Trophoblast cell (in vitro differentiated cells and primary cell): Measurements from ENCODE around the gene SLC5A2.
A peak's percentile ranks its signal among the peaks of the same experiment; 100 is the strongest.
"Not testable (repeated sequence)": the region's sequence is repeated elsewhere in the genome, so short reads cannot be mapped to it uniquely, and the experiment has no call there.

Experiments
- DNase-seq, 2 donors: peaks; one replicate each; pipeline ENCODE4 v3.0.0-alpha.2; 2016
- H2AFZ ChIP-seq: 2 replicates; pipeline ENCODE4 v1.6.1; 2013; ENCODE audit warnings: low read length, moderate library complexity, mild to moderate bottlenecking; ENCODE audit not compliant: insufficient read depth, poor library complexity
- H2AK5ac ChIP-seq: 2 replicates; pipeline ENCODE4 v1.6.1; 2013; ENCODE audit warnings: mild to moderate bottlenecking, low read length
- H2BK120ac ChIP-seq: 2 replicates; pipeline ENCODE4 v1.6.1; 2013; ENCODE audit warnings: low read length, mild to moderate bottlenecking, moderate library complexity; ENCODE audit not compliant: insufficient read depth, poor library complexity
- H2BK12ac ChIP-seq: 2 replicates; pipeline ENCODE4 v1.6.1; 2013; ENCODE audit warnings: mild to moderate bottlenecking, low read length, moderate library complexity
- H2BK5ac ChIP-seq: 2 replicates; pipeline ENCODE4 v1.6.1; 2013; ENCODE audit warnings: low read length, low read depth, moderate library complexity, mild to moderate bottlenecking; ENCODE audit not compliant: poor library complexity
- H3K14ac ChIP-seq: 2 replicates; pipeline ENCODE4 v1.6.1; 2013; ENCODE audit warnings: mild to moderate bottlenecking, low read length
- H3K18ac ChIP-seq: 2 replicates; pipeline ENCODE4 v1.6.1; 2013; ENCODE audit warnings: mild to moderate bottlenecking, low read length
- H3K23ac ChIP-seq: 2 replicates; pipeline ENCODE4 v1.6.1; 2013; ENCODE audit warnings: low read length
- H3K27ac ChIP-seq: 2 replicates; pipeline ENCODE4 v1.5.1; 2013; ENCODE audit warnings: low read depth, mild to moderate bottlenecking, inconsistent platforms, low read length, moderate library complexity
- H3K27me3 ChIP-seq: 2 replicates; pipeline ENCODE4 v1.6.1; 2013; ENCODE audit warnings: inconsistent platforms, mild to moderate bottlenecking, low read length, moderate library complexity; ENCODE audit not compliant: insufficient read depth
- H3K36me3 ChIP-seq, 2 experiments: 1 replicate in 1 of 2; 2 replicates in 1 of 2; pipeline ENCODE4 v1.6.1; 2013; ENCODE audit warnings: low read length in 2 of 2, mild to moderate bottlenecking in 2 of 2, moderate library complexity in 1 of 2; ENCODE audit not compliant: insufficient read depth in 2 of 2, control insufficient read depth in 1 of 2
- H3K4ac ChIP-seq: 2 replicates; pipeline ENCODE4 v1.6.1; 2013; ENCODE audit warnings: low read depth, mild to moderate bottlenecking, low read length, moderate library complexity
- H3K4me1 ChIP-seq, 2 experiments: 1 replicate in 1 of 2; 2 replicates in 1 of 2; pipeline ENCODE4 v1.6.1; 2013; ENCODE audit warnings: low read length in 2 of 2, mild to moderate bottlenecking in 2 of 2, moderate library complexity in 1 of 2; ENCODE audit not compliant: insufficient read depth in 2 of 2, control insufficient read depth in 1 of 2
- H3K4me2 ChIP-seq: 2 replicates; pipeline ENCODE4 v1.6.1; 2013; ENCODE audit warnings: inconsistent platforms, mild to moderate bottlenecking, low read length, moderate library complexity
- H3K4me3 ChIP-seq: 2 replicates; pipeline ENCODE4 v1.5.1; 2013; ENCODE audit warnings: mild to moderate bottlenecking, low read depth, low read length, inconsistent platforms
- H3K79me1 ChIP-seq: one replicate; pipeline ENCODE4 v1.6.1; 2013; ENCODE audit warnings: low read length
- H3K79me2 ChIP-seq: 2 replicates; pipeline ENCODE4 v1.6.1; 2013; ENCODE audit warnings: low read length, mild to moderate bottlenecking; ENCODE audit not compliant: control insufficient read depth, insufficient read depth, poor library complexity
- H3K9ac ChIP-seq: 2 replicates; pipeline ENCODE4 v1.6.1; 2013; ENCODE audit warnings: mild to moderate bottlenecking, low read length
- H3K9me3 ChIP-seq: 2 replicates; pipeline ENCODE4 v1.6.1; 2013; ENCODE audit warnings: low read depth, mild to moderate bottlenecking, control low read depth, inconsistent platforms, low read length; ENCODE audit not compliant: insufficient read depth
- H4K12ac ChIP-seq: 2 replicates; pipeline ENCODE4 v1.6.1; 2013; ENCODE audit warnings: low read depth, mild to moderate bottlenecking, low read length, moderate library complexity
- H4K8ac ChIP-seq: 2 replicates; pipeline ENCODE4 v1.6.1; 2013; ENCODE audit warnings: low read depth, mild to moderate bottlenecking, low read length, moderate library complexity
- H4K91ac ChIP-seq: one replicate; pipeline ENCODE4 v1.6.1; 2013; ENCODE audit warnings: low read depth, mild to moderate bottlenecking, low read length, moderate library complexity
- whole genome bisulfite sequencing: extraction: QIAGEN DNeasy Blood & Tissue Kit; methylation state at CpG from one replicate; pipeline ENCODE4 v1.1.7; 2013; ENCODE audit warnings: missing lambda C conversion rate; ENCODE audit not compliant: insufficient read length, insufficient coverage; ENCODE audit errors: extremely low coverage; 5-methylcytosine and 5-hydroxymethylcytosine counted together

Gene SLC5A2

DNA sequence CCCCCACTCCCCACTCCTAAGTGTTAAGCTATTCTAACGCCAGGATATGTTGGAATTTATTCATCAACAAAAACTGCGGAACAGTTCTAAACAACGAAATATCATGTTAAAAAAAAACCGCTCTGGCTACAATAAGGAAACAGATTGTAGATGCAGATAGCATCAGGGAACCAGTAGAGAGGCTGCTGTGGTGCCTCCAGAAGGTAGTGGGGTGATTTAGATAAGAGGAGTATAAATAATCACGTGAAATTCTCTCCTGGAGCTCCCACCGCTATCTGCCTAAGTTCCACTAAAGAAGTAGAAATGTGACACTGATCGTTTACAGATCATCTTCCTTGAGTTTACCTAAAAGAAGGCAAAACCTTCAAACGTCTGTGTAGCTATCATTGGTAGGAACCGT lies 52.8 kb downstream of the SLC5A2 start:
- H2BK12ac ChIP-seq: no peak overlapping the region
- no peak overlapping the region for H3K4me2 ChIP-seq
- H3K36me3 ChIP-seq: no peaks in the 10 kb centered on the region
- H2AFZ ChIP-seq: no peak overlapping the region
- no peaks in the 10 kb centered on the region for H3K79me1 ChIP-seq
- H3K14ac ChIP-seq: no peak overlapping the region
- H3K23ac ChIP-seq: no peak overlapping the region
- peaks cover 21% of the 10 kb centered on the region for H3K9me3 ChIP-seq
- DNase-seq: no peak
- no peak overlapping the region for H4K12ac ChIP-seq
- no peak overlapping the region for H2BK5ac ChIP-seq
- no peak overlapping the region for H4K8ac ChIP-seq
- no peak overlapping the region for H3K9ac ChIP-seq
- WGBS: no CpG with 5 or more reads among the region's 9 CpGs
- no peak overlapping the region for H2AK5ac ChIP-seq
- H3K79me2 ChIP-seq: no peaks in the 10 kb centered on the region
- no peak overlapping the region for H3K4me3 ChIP-seq
- no peak overlapping the region for H3K4ac ChIP-seq
- H3K4me1 ChIP-seq: no peaks in the 10 kb centered on the region
- H4K91ac ChIP-seq: no peak overlapping the region
- no peak overlapping the region for H3K27ac ChIP-seq
- H3K27me3 ChIP-seq: no peaks in the 10 kb centered on the region
- no peak overlapping the region for H2BK120ac ChIP-seq
- no peak overlapping the region for H3K18ac ChIP-seq

DNA sequence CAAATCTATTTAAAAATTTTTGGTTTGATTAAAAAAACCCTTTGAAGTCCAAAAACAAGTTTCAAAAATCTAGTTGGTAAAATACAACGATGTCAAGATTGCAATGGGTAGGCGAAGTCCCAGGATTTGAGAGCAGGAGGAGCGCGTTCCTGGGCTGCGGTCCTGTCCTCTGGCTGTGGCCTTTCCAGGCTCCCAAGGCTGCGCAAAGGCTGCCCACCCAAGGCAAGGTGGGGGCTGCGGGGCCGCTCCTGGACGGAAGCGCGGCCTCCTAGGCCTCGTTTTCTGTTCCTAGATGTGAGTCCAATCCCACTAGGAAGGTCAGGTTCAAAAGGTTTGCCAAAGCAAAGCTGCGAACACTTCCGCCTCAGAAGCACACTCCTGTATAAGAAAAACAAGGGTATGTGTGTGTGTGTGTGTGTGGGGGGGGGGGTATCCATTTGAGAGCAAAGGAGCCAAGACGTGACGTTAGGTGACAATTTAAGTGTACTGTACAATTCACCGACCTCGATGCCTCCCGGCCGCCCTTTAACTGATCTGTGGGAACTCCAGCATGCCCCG lies 54.0 kb downstream of the SLC5A2 start:
- no peaks in the 10 kb centered on the region for H3K27me3 ChIP-seq
- H3K27ac ChIP-seq: no peak overlapping the region
- H3K79me2 ChIP-seq: no peaks in the 10 kb centered on the region
- H3K9ac ChIP-seq: no peak overlapping the region
- no peak overlapping the region for H2AK5ac ChIP-seq
- DNase-seq: no peak
- peaks cover 21% of the 10 kb centered on the region for H3K9me3 ChIP-seq
- no peak overlapping the region for H3K14ac ChIP-seq
- H2BK5ac ChIP-seq: no peak overlapping the region
- H4K91ac ChIP-seq: no peak overlapping the region
- H3K4me2 ChIP-seq: no peak overlapping the region
- no peak overlapping the region for H3K18ac ChIP-seq
- no peak overlapping the region for H3K23ac ChIP-seq
- no peaks in the 10 kb centered on the region for H3K36me3 ChIP-seq
- H4K8ac ChIP-seq: no peak overlapping the region
- no peaks in the 10 kb centered on the region for H3K4me1 ChIP-seq
- WGBS: no CpG with 5 or more reads among the region's 21 CpGs
- H2AFZ ChIP-seq: no peak overlapping the region
- no peak overlapping the region for H2BK12ac ChIP-seq
- no peak overlapping the region for H4K12ac ChIP-seq
- no peak overlapping the region for H3K4me3 ChIP-seq
- no peak overlapping the region for H2BK120ac ChIP-seq
- no peaks in the 10 kb centered on the region for H3K79me1 ChIP-seq
- no peak overlapping the region for H3K4ac ChIP-seq

DNA sequence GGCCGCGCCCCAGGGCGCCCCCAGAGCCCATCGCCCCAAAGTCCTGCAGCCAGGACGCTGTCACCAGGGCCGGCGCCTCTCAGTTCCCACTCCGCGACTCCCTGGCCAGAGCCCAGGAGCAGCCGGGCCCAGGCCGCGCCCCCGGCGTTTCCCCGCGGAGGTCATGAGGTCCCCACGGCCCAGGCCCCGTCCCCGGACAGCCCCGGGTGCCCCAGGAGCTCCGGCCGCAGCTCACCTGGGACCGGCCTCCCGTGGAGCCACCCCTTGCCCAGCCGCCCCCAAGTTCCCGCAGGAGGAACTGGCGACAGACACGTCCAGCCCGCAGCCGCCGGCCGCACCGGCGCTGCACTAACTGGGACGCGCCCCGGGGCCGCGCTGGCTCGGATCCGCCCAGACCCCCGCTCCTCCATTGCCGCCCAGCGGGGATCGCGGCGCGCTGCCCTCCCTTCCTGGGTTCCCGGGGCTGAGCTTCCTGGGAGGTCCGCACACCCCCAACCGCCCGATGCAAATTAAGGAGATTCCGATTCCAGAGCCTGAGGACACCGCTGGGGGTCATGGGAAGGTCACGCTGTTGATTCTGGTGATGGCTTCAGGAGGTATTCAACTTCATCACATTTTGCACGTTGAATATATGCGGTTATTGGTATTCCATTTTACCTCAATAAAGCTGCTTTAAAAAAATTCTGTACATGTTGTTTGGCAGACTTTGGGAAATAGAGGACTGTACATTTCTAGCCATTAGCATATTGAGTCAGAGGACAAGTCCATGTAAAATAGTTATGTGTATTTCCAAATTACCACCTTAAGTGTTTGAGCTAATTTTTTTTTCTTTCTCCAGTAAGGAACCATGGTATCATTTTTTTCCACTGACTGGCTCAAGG lies 54.7 kb downstream of the SLC5A2 start:
- Histone ChIP-seq H2AFZ (no peak overlapping the region), H3K27me3 (no peaks in the 10 kb centered on the region), H2BK120ac (no peak overlapping the region), H3K4ac (no peak overlapping the region), H3K79me2 (no peaks in the 10 kb centered on the region), H2BK5ac (no peak overlapping the region), H4K8ac (no peak overlapping the region), H2BK12ac (no peak overlapping the region), H3K23ac (no peak overlapping the region), H3K18ac (no peak overlapping the region), H3K4me2 (peak overlapping the region; percentile 40), H3K36me3 (no peaks in the 10 kb centered on the region), H2AK5ac (no peak overlapping the region), H3K4me1 (no peaks in the 10 kb centered on the region), H3K9ac (no peak overlapping the region), H3K14ac (no peak overlapping the region), H4K91ac (no peak overlapping the region), H3K4me3 (peak overlapping the region; percentile 23), H3K79me1 (no peaks in the 10 kb centered on the region), H3K9me3 (peaks cover 21% of the 10 kb centered on the region), H4K12ac (no peak overlapping the region), H3K27ac (no peak overlapping the region)
- no CpG with 5 or more reads among the region's 57 CpGs for WGBS
- DNase-seq: no peak

DNA sequence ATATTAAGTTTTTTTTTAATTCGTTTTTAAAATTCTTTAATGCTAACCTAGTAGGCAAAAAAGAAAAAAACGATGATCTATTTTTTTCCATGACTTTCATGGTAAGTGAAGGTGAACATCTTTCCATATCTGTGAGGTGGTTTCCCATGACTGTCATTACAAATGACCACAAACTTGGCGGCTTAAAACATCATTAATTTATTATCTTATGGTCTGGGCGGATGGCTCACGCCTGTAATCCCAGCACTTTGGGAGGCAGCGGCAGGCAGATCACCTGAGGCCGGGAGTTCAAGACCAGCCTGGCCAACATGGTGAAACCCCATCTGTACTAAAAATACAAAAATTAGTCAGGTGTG lies 55.3 kb downstream of the SLC5A2 start:
- not testable (repeated sequence) for H3K79me2 ChIP-seq, H4K12ac ChIP-seq

More for the DNA sequence above, 55.3 kb downstream of the SLC5A2 start:
- H3K14ac ChIP-seq, H3K4ac ChIP-seq, DNase-seq, H2BK12ac ChIP-seq, H3K27me3 ChIP-seq, H2BK120ac ChIP-seq, H4K91ac ChIP-seq, H3K79me1 ChIP-seq, H3K4me2 ChIP-seq, H3K4me3 ChIP-seq, H3K4me1 ChIP-seq, H2AFZ ChIP-seq, H2BK5ac ChIP-seq, H3K27ac ChIP-seq, H3K9ac ChIP-seq, H2AK5ac ChIP-seq, H3K23ac ChIP-seq, H3K18ac ChIP-seq, H4K8ac ChIP-seq, H3K36me3 ChIP-seq: not testable (repeated sequence)
- peaks cover 24% of the 10 kb centered on the region for H3K9me3 ChIP-seq
- WGBS: no CpG with 5 or more reads among the region's 7 CpGs
